GM12864 (cell line): ENCODE measurements around the gene LARP6.

Experiments
- DNase-seq: peaks from one replicate; pipeline ENCODE4 v3.0.0-alpha.2; 2011; ENCODE audit warnings: low read depth
- H3K4me3 ChIP-seq: 2 replicates; pipeline ENCODE4 v1.5.1; 2011; ENCODE audit warnings: mild to moderate bottlenecking, low read depth, low read length, control low read depth
- TF ChIP-seq, protein P1 (sequence below): IDR thresholded peaks from 2 replicates; pipeline ENCODE4 v1.5.1; 2011; ENCODE audit warnings: low read depth, mild to moderate bottlenecking, moderate library complexity, low read length, control low read depth, inconsistent platforms; ENCODE audit errors: missing control alignments

The LARP6 gene

DNA sequence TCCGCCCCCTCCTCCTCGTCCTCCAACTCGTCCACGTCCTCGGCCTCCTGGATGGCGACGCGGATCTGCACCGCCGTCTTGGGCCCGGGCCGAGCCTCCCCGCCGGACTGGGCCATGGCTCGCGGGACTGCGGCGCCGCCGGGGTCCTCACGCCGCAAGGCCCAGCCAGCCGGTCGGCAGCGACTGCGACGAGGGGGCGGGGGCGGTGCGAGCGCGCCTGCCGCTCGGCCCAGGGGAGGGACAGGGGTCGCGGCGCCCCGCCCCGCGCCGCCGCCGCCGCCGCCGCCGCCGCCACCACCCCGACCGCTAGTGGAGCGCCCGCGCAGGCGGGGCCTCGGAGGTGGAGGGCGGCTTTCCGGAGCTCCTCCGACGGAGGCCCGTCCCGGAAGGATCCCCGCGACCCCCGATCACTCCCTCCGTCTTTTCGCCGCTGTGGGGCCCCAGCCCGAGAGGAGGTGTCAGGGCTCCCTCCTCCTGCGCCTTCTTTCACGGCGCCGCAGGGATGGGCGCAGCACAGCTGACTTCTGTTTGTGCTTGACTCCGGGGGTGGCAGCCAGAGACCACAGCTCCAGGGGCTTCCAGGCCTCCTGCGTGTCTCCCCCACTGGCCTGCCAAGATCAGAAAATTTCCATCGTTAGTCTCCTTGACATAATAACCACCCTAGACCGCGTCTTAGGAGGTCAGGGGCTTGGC, at the start of gene LARP6:
TSS of gene LARP6 (minus strand) at position 185 of the 693 bp plus-strand sequence. CDS start at position 116, 69 bp downstream.
- TF ChIP-seq, protein P1, sequence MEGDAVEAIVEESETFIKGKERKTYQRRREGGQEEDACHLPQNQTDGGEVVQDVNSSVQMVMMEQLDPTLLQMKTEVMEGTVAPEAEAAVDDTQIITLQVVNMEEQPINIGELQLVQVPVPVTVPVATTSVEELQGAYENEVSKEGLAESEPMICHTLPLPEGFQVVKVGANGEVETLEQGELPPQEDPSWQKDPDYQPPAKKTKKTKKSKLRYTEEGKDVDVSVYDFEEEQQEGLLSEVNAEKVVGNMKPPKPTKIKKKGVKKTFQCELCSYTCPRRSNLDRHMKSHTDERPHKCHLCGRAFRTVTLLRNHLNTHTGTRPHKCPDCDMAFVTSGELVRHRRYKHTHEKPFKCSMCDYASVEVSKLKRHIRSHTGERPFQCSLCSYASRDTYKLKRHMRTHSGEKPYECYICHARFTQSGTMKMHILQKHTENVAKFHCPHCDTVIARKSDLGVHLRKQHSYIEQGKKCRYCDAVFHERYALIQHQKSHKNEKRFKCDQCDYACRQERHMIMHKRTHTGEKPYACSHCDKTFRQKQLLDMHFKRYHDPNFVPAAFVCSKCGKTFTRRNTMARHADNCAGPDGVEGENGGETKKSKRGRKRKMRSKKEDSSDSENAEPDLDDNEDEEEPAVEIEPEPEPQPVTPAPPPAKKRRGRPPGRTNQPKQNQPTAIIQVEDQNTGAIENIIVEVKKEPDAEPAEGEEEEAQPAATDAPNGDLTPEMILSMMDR: no peak
- no peak for DNase-seq
- H3K4me3 ChIP-seq: peak within 1 kb of the TSS; percentile 54

DNA sequence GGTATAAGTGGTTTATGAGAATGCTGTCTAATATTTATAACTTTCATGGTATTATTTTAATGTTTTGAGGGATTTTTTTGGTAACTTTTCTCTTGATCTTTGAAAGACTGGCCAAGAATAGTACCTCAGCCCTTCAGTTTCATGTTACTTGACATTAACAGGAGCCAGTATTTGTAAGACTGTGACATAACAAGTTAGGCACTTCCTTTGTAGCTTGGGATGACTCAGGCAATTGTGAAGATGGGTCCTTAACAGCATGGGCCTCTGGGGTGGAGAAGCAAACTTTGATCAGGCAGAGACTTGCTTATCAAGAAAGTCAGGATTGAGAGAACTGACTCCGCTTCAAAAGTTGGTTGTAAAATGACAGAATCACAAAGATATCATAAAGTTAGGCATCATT, 48.1 kb upstream of the LARP6 start:
- DNase-seq: no peak
- TF ChIP-seq, protein P1: no peak
- H3K4me3 ChIP-seq: no peak overlapping the region

DNA sequence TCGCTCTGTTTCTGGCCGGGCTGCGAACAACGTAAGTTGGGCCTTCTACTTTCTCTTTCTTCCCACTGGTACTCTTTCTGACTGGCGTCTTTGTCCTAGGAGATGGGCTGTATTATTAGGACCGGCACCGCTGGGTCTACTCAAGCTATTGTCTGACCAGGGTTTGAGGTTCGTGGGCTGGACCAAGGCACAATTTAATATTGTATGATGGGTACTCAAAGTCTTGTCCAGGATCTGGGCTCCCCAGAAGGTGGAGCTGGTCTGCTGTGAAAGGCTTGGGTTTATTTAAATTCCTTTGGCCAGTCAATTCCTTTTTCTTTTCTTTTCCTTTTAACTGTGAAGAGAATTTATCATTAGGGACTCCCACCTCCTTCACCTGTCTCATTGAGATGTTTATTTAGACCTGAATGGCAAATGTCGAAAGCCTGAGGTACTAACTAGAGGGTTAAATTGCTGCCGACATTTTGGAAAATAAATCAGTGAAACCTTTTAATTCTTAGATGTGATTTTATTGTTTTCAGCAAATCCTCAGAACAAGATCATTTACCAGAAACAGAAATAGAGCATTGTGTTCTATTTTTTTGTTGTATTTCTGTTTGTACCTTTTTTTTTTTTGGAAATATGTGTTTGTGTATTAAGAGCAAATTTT, 39.1 kb upstream of the LARP6 start:
- H3K4me3 ChIP-seq: peak overlapping the region; percentile 66
- DNase-seq: no peak
- TF ChIP-seq, protein P1: peak; percentile 38

DNA sequence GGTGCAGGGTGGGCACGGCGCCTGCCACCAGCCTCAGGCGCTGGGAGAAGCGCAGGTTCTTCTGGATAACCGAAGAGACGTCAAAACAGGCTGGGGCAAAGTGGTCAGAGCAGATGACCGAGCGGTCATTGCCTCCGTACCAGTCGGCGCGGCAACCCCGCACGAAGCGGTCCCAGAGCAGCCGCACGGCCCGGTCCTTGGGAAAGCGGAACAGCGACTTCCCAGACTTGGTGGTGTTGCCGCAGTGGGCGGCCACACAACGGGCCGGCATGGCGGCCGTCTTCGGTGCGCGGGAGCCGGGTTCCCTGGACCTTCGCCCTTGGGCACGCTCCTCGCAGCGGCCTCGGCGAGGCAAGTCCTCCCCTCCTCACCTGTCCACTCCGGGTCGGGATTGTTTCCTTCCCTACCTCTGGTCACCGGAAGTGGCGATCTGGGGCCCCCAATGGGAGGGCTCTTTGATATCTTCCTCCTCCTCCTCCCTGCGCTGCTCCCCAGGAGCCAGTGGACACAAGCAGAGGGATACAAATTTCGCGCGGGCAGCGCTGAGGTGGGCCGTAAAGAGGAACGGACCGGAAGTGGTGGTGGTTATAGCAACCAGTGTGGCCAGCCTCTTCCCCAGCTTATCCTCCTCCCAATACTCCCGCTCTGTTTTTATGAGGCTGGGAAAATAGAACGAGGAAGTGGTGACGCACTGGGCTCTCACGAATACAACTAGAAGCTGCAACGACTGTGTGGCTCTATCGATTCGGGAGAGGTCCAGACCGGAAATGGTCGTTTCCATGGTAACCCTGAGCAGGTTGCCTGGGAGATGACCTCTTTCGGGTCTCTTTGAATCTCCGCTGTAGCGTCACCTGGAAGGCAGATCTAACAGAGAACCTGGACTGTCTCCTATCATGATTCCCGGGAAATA, 38.3 kb upstream of the LARP6 start, which contains the start of the genes LRRC49 and THAP10:
TSS of gene LRRC49 (plus strand) at position 825 of the 910 bp plus-strand sequence. CDS start at position 894, 69 bp downstream.
TSS of gene THAP10 (minus strand) at position 432 of the 910 bp plus-strand sequence. CDS start at position 271, 161 bp downstream.
- peak; percentile 64 for DNase-seq
- TF ChIP-seq, protein P1: no peak

DNA sequence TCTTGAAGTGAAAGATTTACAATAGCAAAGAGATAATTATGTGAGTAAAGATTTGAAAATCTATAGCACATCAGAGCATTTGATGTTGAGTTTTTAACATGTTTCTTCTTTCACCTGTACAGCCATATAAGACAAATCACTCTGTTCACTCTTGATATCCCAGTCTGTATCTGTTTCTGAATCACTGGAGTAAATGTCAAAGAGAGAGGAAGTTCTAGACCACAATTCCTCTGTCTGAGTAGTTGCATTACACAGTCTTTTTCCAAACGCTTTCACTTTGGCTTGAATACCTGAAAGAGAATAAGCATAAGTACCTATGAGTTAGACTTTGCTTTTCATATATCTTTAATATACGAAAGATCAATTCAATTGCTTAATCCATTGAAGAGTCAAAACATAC, 28.4 kb upstream of the LARP6 start:
- TF ChIP-seq, protein P1: no peak
- H3K4me3 ChIP-seq: no peak overlapping the region
- DNase-seq: no peak

More for the DNA sequence above, 38.3 kb upstream of the LARP6 start, which contains the start of the genes LRRC49 and THAP10:
- H3K4me3 ChIP-seq: peak within 1 kb of the TSS; percentile 66

DNA sequence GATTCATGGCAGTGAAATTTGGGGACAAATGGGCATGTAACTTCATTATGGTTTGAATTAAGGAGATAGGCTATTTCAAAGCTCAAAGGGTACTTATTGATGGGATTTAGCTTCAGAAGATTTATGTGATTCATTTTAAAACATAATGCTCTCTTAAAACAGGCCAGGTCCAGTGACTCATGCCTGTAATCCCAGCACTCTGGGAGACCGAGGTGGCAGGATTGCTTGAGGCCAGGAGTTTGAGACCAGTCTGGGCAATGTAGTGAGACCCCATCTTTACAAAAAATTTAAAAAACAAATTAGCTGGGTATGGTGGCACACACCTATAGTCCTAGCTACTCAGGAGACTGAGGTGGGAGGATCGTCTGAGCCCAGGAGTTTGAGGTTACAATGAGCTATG, 26.8 kb upstream of the LARP6 start:
- TF ChIP-seq, protein P1: no peak
- no peak for DNase-seq
- H3K4me3 ChIP-seq: no peak overlapping the region
